Mucosa of descending colon (tissue), 3 donors: ENCODE results near the gene ZNF618. TPM values are rescaled to one million over a fixed set of nuclear protein-coding genes. Genes with fewer than 3 reads are reported as not detected.

Source experiments
- ATAC-seq: fragments of 200-7000 bp; cut with Tn5 transposase; one replicate; pipeline ENCODE4 v1.9.1; 2020; ENCODE audit warnings: mild to moderate bottlenecking, moderate library complexity
- DNase-seq, 3 donors: peaks; one replicate each; pipeline ENCODE4 v3.0.0-alpha.2; 2020
- H3K36me3 ChIP-seq: fragments of 200-600 bp; one replicate; pipeline ENCODE4 v1.8.0; 2021; ENCODE audit warnings: low read depth, mild to moderate bottlenecking
- H3K4me1 ChIP-seq: fragments of 200-600 bp; one replicate; pipeline ENCODE4 v1.8.0; 2021; ENCODE audit warnings: low read depth, mild to moderate bottlenecking
- H3K4me3 ChIP-seq: fragments of 200-600 bp; one replicate; pipeline ENCODE4 v1.8.0; 2021; ENCODE audit warnings: mild to moderate bottlenecking
- H3K9me3 ChIP-seq: fragments of 200-600 bp; one replicate; pipeline ENCODE4 v1.8.0; 2021; ENCODE audit warnings: mild to moderate bottlenecking
- intact Hi-C, 2 donors: fragments of 100-400 bp; cut with DNase I in 1 of 2; cut with micrococcal nuclease in 1 of 2; formaldehyde crosslinking; loops; one replicate each; pipeline versions ENCODE4 v1.11.0 to v1.11.1; 2022; cut with DNase I, micrococcal nuclease
- total RNA-seq, 3 donors: library from RNA; stranded (reverse); fragmentation: NEBNext Ultra II Directional in 2 of 3; extraction: Animal tissue kit (Norgen Biotek cat#: 25700) in 2 of 3; gene quantifications; one replicate each; pipeline versions ENCODE4 v1.2.1 to v1.2.4, GENCODE V29; 2021 to 2023
- TF ChIP-seq, protein P1 (sequence below): fragments of 200-600 bp; IDR thresholded peaks from one replicate; pipeline ENCODE4 v1.8.0; 2022; ENCODE audit warnings: antibody characterized with exemption, mild to moderate bottlenecking
- donor health status: DM: no; HTN: no; CAD: no; lungs with moderate emphysema.
- donor health status: DM: no; HTN: no; CAD: no.
- donor health status: DM: no; HTN: yes; CAD: no.

The ZNF618 gene
- total RNA-seq, 3 donors from 2014 or later = 2.7 to 6.2 (median 3.7) TPM

DNA sequence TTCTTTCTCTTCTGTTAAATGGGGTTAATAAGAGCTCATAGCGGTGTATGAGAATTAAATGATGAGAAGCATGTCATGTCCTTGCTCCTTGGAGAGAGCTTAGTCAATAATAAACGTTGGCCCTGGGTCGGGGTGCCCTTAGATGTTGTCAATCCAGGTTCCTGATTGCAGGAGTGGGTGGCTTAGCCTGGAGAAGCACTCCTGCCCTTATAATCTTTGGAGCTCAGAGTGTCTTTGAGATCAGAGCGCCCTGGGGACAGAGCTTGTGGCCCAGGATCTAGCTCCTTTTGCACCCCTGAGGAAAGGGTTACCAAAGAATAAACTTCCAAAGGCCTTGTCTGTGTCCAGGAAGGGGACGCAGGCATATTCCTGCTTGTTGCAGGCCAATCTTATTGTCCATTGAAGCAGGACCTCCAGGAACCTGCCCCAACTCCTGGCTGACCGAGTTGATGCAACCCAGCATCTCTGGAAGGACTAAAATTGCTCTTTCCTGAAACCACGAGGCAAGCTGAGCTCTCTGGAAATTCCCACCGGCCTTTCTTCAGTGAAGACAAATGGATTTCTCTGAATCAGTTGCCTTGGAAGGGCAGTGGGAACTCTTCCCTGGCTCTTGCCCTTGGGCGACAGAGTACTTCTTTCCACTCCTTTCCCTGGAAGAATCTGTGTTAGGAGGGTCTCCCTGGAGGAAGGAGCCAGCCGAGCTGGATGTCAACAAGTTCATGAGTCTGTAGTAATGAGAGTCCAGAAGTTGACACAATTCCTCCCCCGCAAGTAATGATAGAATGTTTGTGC lies 208.4 kb downstream of the ZNF618 start:
- no peak for ATAC-seq
- DNase-seq = no peak
- Histone ChIP-seq H3K4me1 (peaks cover 14% of the 10 kb centered on the region), H3K9me3 (no peaks in the 10 kb centered on the region), H3K36me3 (no peaks in the 10 kb centered on the region), H3K4me3 (no peak overlapping the region)
- TF ChIP-seq, protein P1, sequence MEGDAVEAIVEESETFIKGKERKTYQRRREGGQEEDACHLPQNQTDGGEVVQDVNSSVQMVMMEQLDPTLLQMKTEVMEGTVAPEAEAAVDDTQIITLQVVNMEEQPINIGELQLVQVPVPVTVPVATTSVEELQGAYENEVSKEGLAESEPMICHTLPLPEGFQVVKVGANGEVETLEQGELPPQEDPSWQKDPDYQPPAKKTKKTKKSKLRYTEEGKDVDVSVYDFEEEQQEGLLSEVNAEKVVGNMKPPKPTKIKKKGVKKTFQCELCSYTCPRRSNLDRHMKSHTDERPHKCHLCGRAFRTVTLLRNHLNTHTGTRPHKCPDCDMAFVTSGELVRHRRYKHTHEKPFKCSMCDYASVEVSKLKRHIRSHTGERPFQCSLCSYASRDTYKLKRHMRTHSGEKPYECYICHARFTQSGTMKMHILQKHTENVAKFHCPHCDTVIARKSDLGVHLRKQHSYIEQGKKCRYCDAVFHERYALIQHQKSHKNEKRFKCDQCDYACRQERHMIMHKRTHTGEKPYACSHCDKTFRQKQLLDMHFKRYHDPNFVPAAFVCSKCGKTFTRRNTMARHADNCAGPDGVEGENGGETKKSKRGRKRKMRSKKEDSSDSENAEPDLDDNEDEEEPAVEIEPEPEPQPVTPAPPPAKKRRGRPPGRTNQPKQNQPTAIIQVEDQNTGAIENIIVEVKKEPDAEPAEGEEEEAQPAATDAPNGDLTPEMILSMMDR = no peak
- intact Hi-C loops = no loop called here

DNA sequence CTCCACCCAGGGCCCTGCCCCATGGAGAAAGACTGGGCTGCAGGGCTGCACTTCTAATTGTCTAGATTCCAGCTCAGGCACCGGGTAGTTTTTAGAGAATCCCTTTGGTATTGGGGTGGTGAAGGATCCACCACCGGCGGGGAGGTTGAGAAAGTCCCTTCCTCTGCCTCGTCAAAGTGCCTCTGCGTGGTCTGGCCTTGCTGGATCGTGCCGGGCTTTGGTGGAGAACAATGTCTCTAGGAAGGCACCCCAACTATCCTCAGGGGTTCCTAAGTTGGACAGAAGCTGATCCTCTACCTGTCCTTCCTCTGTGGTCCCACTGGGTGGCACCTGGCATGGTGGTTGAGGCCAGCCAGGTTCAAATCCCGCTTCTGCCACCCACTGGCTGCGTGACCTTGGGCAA lies 209.3 kb downstream of the ZNF618 start:
- intact Hi-C loops = no loop called here
- Histone ChIP-seq H3K9me3 (no peaks in the 10 kb centered on the region), H3K4me1 (peaks cover 11% of the 10 kb centered on the region), H3K36me3 (no peaks in the 10 kb centered on the region), H3K4me3 (no peak overlapping the region)
- DNase-seq = no peak
- TF ChIP-seq, protein P1 = no peak
- no peak for ATAC-seq

DNA sequence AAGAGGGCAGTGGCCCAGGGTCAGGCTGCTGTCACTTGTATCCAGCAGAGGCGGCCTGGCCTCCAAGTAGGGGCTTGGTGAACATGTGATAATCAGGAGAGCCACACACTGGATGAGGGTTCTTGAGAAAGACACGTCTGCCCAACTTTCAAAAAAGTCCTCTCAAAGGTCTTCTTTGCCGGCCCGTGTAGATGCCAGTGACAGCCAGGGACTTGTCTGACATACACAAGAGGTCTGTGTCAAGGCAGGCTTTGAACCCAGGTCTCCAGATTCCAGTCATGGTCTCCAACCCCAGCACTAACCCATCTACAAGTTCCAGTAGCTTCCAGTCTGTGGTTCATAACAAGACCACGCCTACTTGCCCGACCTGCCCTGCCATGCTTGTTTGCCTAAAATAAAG lies 209.9 kb downstream of the ZNF618 start:
- H3K4me1 ChIP-seq = peaks cover 11% of the 10 kb centered on the region
- TF ChIP-seq, protein P1 = no peak
- ATAC-seq (no peak), DNase-seq (no peak)
- no peaks in the 10 kb centered on the region for H3K9me3 ChIP-seq
- no peaks in the 10 kb centered on the region for H3K36me3 ChIP-seq
- intact Hi-C loops = no loop called here
- no peak overlapping the region for H3K4me3 ChIP-seq

DNA sequence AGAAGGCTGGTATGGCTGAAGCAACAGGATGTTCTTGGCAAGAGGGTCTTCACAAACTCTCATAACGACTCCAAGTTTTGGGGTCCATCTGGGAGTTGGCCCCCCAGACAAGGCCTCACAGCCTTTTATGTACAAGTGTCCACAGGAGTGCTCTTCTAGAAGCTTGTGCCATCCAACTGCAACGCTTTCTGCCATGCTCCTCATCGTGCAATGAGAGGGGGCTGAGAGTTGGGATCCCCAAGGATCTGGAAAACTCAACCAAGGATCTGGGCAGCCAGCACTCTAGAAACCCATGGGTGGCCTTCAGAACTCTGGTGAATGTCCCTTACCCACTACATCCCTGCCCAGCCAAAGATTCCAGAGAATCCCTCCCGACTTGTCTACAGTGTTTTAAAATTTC lies 210.5 kb downstream of the ZNF618 start:
- no peaks in the 10 kb centered on the region for H3K36me3 ChIP-seq
- ATAC-seq (no peak), DNase-seq (no peak)
- H3K9me3 ChIP-seq = no peaks in the 10 kb centered on the region
- peaks cover 5% of the 10 kb centered on the region for H3K4me1 ChIP-seq
- intact Hi-C loops = no loop called here
- H3K4me3 ChIP-seq = no peak overlapping the region
- TF ChIP-seq, protein P1 = no peak

DNA sequence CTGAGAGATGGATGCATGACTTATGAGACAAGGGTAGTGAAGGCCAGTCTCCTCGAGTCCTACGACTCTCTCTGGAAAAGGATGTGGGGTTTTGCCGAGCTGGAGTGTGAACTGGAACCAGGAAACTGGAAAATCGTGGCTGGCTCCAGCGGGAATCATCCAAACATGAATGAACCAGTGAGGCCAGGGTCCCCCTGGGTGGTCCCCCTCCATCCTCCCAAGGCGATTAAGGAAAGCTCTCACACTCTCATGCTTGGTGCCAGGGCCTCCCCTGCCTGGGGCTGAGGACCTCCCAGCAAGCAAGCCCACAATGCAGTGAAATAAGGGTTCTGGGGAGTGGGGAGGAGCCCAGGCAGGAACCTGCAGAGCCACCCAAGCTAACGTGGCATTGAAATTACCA lies 211.6 kb downstream of the ZNF618 start:
- no peak overlapping the region for H3K4me3 ChIP-seq
- no peaks in the 10 kb centered on the region for H3K4me1 ChIP-seq
- H3K9me3 ChIP-seq = no peaks in the 10 kb centered on the region
- intact Hi-C loops = no loop called here
- TF ChIP-seq, protein P1 = no peak
- ATAC-seq = no peak
- no peaks in the 10 kb centered on the region for H3K36me3 ChIP-seq
- DNase-seq = no peak
